AG04449 (cell line): Measurements from ENCODE around the gene TNFSF8.

ENCODE experiments used
- CTCF ChIA-PET: fragments of 350-600 bp; formaldehyde crosslinking; extraction: SDS; loops from one replicate; lab custom pipeline; 2021; ENCODE audit warnings: antibody characterized with exemption; lab: Yijun Ruan, JAX
- POLR2A ChIA-PET: fragments of 400-600, 350-600 bp; formaldehyde crosslinking; extraction: SDS; loops from one replicate; lab custom pipeline; 2020; ENCODE audit warnings: antibody characterized with exemption, inconsistent platforms; lab: Yijun Ruan, JAX
- DNase-seq: peaks from one replicate; pipeline ENCODE4 v3.0.0-alpha.2; 2010; ENCODE audit warnings: low read depth, low spot score
- H3K4me3 ChIP-seq: 2 replicates; pipeline ENCODE4 v1.5.1; 2011; ENCODE audit warnings: low read depth, mild to moderate bottlenecking, control low read depth, low read length
- CTCF ChIP-seq: IDR thresholded peaks from one replicate; pipeline ENCODE4 v1.5.1; 2011; ENCODE audit warnings: mild to moderate bottlenecking, moderate library complexity, low read length, control low read depth, inconsistent platforms; ENCODE audit not compliant: insufficient read depth; ENCODE audit errors: missing control alignments

The TNFSF8 gene

GRCh38 chr9:114941376-114941775, 11.0 kb upstream of the TNFSF8 start:
- DNase-seq: no peak
- CTCF ChIA-PET: interaction anchor here (0.9 to 1.4 kb wide), 2 partner anchors 10 to 30 kb away, joined by 3 read pairs; no protein-coding TSS in a partner anchor
- no peak overlapping the region for H3K4me3 ChIP-seq
- no peak for TF ChIP-seq CTCF
- POLR2A ChIA-PET: no interaction called here

DNA sequence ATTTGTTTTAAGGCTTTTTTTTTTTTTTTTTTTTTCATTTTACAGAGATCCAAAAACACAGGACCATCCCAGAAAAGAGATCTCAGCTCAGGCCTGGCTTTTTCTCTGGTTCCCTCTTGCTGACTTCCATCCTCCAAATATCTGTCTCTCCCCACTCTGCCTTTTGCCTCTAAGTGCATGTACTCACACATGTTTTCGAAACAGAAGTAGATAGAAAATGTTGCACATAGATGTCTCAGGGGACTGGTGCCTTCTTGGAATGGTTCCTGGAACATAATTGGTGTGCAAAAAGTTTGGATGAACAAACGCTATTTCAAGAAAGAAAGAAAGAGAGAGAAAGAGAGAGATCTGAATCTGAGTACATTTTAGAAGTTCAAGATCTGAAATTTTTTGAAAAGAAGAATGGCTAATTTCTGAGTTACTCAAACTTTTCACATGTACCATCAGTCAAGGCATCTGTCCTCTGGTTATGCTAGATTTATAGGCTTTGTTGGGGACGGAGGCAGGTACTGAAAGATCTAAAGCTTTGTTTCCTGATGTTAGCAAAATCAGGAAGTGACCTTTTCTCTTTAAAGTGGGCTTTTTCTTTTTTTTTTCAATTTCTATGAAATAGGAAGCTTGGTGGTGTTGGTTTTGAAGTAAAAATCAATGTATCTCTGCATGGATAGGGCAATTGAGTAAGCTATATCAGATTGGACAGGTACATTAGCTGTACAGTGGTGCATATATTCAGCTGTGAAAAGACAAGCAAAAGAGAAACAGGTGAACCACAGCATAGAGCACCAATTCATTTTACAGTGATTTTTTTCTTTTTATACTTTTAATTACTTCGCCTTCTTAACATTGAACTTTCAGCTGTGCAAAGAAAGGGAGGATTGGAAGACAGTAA, 8.5 kb upstream of the TNFSF8 start:
- no peak for DNase-seq
- ChIA-PET CTCF (interaction anchor here (0.6 to 1.6 kb wide), 3 partner anchors 18 to 76 kb away, joined by 3 read pairs; no protein-coding TSS in a partner anchor), POLR2A (no interaction called here)
- no peak for TF ChIP-seq CTCF
- no peak overlapping the region for H3K4me3 ChIP-seq

- ChIA-PET CTCF (interaction anchor here (1.1 to 1.7 kb wide), 2 partner anchors 8 to 27 kb away, joined by 3 to 7 read pairs; no protein-coding TSS in a partner anchor), POLR2A (no interaction called here)
- H3K4me3 ChIP-seq: no peak overlapping the region
- no peak for DNase-seq
- no peak for TF ChIP-seq CTCF
Measured at GRCh38 chr9:114937516-114937915, 7.1 kb upstream of the TNFSF8 start.

DNA sequence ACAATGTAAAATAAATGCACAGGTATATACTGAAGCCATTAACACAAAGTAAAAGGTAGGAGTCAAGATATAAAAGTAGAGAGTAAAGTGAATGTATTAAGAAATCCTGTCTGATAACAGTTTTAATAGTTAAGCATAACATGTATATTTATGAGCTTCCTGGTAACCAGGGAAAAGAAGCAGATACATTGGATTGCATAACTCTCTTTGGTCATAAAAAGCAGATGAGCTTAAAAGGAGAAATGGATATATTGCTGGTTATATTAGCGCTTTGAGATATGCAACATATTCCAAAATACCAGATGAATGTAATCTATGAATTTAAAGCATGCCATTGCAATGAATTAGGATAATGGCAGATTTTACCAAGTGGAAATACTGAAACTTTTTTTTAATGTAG, 6.2 kb upstream of the TNFSF8 start:
- CTCF ChIA-PET: interaction anchor here (0.8 to 1.9 kb wide), 4 partner anchors 9 to 78 kb away, joined by 3 to 7 read pairs (median 6); no protein-coding TSS in a partner anchor
- POLR2A ChIA-PET: no interaction called here

DNA sequence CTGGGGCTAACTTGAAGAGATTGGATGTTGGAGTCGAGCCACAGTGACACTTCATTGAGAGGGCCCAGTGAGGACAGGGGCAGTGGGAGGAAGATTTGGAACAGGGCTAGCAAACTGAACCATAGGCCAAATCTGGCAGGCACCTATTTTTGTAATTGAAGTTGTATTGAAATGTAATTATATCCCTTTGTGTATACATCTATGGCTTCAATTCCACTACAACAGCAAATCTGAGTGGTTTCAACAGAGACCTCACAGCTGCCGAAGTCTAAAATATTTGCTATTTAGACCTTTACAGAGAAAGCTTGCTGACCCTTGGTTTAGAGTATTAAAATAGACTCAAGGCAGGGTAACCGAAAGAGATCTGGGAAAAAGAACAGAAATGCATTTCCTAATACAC, 4.7 kb upstream of the TNFSF8 start:
- H3K4me3 ChIP-seq: no peak overlapping the region
- ChIA-PET POLR2A (no interaction called here), CTCF (interaction anchor here (0.8 kb wide), 1 partner anchor 12 kb away, joined by 3 read pairs; no protein-coding TSS in a partner anchor)
- no peak for DNase-seq
- TF ChIP-seq CTCF: no peak

More for the DNA sequence above, 6.2 kb upstream of the TNFSF8 start:
- no peak overlapping the region for H3K4me3 ChIP-seq
- no peak for TF ChIP-seq CTCF
- DNase-seq: no peak

DNA sequence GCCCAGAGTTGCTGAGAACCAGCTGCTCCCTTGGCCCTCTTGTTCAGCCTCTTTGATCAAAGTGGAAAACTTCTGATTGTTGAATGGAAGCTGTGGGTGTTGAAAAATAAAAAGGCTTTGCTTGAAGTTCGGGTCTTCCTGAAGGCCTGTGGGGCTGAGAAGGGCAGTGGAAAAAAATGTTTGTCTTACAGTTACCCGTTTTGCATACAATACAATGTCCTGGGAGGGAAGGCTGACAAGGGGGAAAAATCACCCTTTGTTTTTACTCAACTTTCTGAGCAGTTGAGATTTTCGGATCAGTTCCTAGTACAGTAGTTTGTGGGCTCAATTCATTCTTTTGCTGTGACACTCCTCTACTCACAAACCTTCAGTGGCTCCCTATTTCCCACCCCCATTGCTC, 2.1 kb upstream of the TNFSF8 start:
- CTCF ChIA-PET: interaction anchor here (0.9 to 1.2 kb wide), 3 partner anchors 18 to 83 kb away, joined by 4 to 5 read pairs (median 4); no protein-coding TSS in a partner anchor
- no peak for TF ChIP-seq CTCF
- POLR2A ChIA-PET: no interaction called here
- no peak overlapping the region for H3K4me3 ChIP-seq
- no peak for DNase-seq
